D341Med (cell line): Measurements from ENCODE around the gene PEX11B.

Source experiments
- DNase-seq: peaks from one replicate; pipeline ENCODE4 v3.0.0; 2012; ENCODE audit warnings: low spot score

Gene PEX11B

DNA sequence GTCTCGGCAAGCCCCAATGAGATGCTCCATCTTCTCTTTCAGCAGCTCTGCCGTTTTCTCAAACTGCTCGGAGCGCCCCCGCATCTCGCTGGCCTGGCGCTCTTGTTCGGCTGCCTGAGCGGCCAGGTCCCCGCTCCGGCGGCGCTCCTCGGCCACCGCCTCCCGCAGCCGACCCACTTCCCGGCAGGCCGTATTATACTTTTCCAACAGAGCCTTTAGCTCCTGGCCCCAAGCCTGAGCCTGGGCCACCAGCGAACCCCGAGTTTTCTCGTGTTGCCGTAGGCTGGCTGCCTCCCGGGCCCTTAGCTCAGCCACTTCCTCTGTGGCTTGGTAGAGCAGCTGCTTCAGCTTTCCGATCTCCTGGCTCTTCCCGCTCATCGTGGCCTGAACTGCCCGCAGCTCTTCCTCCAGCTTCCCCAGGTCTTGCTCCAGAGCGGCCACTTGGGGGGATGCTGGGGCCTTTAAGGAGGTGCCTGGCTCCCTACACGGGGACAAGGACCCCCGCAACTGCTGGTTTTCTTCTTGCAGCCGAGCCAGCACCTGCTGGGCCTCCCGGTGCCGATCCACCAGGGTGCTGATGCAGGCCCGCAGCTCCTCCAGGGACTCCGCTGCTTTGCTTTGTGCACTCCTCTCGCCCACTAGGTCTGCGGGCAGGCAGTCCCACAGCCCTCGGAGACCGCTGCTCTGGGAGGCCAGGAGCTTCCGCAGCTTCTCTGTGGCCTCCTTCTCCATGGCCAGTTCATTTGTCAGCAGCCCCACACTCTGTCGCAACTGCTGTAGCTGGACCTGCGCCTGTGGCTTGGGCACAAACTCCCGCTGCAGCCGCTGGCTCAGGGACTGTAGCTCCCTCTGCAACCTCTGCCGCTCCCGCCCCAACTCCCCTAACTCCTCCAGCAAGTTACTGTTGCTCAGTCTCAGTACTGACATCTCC is 46.3 kb downstream of the PEX11B start:
- no peak for DNase-seq

DNA sequence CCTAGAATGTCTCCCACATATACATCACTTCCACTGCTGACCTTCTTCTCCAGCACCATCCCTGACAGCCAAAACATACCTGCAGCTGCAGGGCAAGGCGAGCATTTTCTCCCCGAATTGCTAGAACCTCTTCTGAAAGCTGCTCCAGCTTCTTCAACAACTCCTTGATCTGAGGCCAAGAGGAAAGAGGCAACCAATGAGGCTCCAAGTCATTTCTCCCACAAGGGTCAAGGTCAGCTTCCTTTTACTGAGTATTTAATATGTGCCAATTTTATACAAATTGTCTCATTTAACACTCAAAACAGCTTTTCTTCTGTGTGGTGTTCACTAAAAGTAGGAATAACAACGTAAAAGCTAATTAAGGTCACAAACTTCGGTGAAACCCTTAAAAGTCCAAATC is 50.3 kb downstream of the PEX11B start:
- DNase-seq, result no peak

DNA sequence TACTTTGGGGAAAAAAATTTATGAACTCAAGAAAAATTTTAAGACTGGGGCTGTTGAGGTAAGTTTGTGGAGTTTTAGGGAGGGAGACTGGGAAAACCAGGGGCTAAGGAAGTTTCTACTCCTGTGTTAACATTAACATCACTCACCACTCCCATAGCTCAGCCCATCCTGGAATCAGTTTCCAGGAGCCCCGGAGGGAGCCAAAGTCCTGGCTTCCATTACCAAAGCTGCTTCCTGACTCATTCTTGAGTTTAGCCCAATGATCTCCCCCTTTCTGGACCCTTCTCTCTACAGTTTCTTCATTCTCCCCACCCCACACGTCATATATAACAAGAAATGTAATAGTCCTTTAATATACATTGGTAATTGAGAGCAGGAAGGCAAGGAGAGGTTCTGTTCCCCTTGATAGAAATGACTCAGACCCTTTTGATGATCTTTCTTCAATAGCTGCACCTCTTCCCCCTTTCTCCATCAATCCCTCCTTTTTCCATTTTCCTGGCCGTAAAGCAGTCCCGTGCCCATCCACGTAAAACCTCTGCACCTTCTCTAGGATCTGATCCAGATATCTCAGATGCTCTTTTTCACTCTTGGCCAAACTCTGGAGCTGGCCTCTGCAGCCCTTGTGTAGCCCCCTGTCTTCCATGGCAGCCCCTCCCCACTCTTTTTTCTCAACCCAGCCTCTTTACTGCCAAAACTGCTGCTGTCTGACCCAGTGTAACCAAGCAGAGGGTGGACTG is 55.1 kb downstream of the PEX11B start:
- DNase-seq, result no peak
